Embryonic facial prominence (tissue), 1 donor: Measurements from ENCODE around the gene SIRPD.
"Not testable (repeated sequence)": the region's sequence is repeated elsewhere in the genome, so short reads cannot be mapped to it uniquely, and the experiment has no call there.

Source experiments
- DNase-seq: peaks from one replicate; pipeline ENCODE4 v3.0.0-alpha.2; 2016; ENCODE audit errors: extremely low spot score

SIRPD gene

GRCh38 chr20:1537731-1538058 is 19.8 kb downstream of the SIRPD start:
- DNase-seq = no peak

GRCh38 chr20:1536893-1537730 is 20.4 kb downstream of the SIRPD start:
- no peak for DNase-seq

- DNase-seq = no peak
Measured at GRCh38 chr20:1535420-1536175, 21.9 kb downstream of the SIRPD start.

GRCh38 chr20:1534526-1534925 is 23.0 kb downstream of the SIRPD start:
- no peak for DNase-seq

GRCh38 chr20:1533059-1533458 is 24.4 kb downstream of the SIRPD start:
- no peak for DNase-seq

GRCh38 chr20:1528811-1529210 is 28.7 kb downstream of the SIRPD start:
- no peak for DNase-seq

- DNase-seq = no peak
Measured at GRCh38 chr20:1527923-1528322, 29.6 kb downstream of the SIRPD start.

GRCh38 chr20:1526896-1527295 is 30.6 kb downstream of the SIRPD start:
- DNase-seq = no peak

GRCh38 chr20:1526310-1526709 is 31.2 kb downstream of the SIRPD start:
- DNase-seq = no peak

- DNase-seq = no peak
Measured at GRCh38 chr20:1524004-1524403, 33.5 kb downstream of the SIRPD start.

GRCh38 chr20:1517010-1517409 is 40.5 kb downstream of the SIRPD start:
- no peak for DNase-seq

GRCh38 chr20:1513801-1514200 is 43.7 kb downstream of the SIRPD start:
- DNase-seq = no peak

- DNase-seq = no peak
Measured at GRCh38 chr20:1509237-1509636, 48.3 kb downstream of the SIRPD start.

GRCh38 chr20:1508574-1508973 is 48.9 kb downstream of the SIRPD start:
- no peak for DNase-seq

GRCh38 chr20:1507276-1507675 is 50.2 kb downstream of the SIRPD start:
- DNase-seq = no peak

- no peak for DNase-seq
Measured at GRCh38 chr20:1505871-1506270, 51.6 kb downstream of the SIRPD start.

GRCh38 chr20:1505361-1505760 is 52.1 kb downstream of the SIRPD start:
- DNase-seq = no peak

- peak; percentile 16 for DNase-seq
Measured at GRCh38 chr20:1503564-1504227, 53.8 kb downstream of the SIRPD start.

- DNase-seq = no peak
Measured at GRCh38 chr20:1500496-1500895, 57.0 kb downstream of the SIRPD start.

GRCh38 chr20:1499528-1500420 is 57.7 kb downstream of the SIRPD start:
- DNase-seq = no peak

- not testable (repeated sequence) for DNase-seq
Measured at GRCh38 chr20:1497371-1497770, 60.1 kb downstream of the SIRPD start.

GRCh38 chr20:1496930-1497329 is 60.6 kb downstream of the SIRPD start:
- no peak for DNase-seq
